Neural cell (in vitro differentiated cells): Measurements from ENCODE around the gene MS4A6A.

Experiments
- CTCF ChIP-seq: fragments of 450-650 bp; IDR thresholded peaks from 2 replicates; pipeline ENCODE4 v1.5.1; 2014; ENCODE audit warnings: antibody characterized with exemption, mild to moderate bottlenecking, moderate library complexity; ENCODE audit not compliant: poor library complexity, severe bottlenecking
- EP300 ChIP-seq: fragments of 450-650 bp; conservative IDR thresholded peaks from 2 replicates; pipeline ENCODE4 v1.6.1; 2014; ENCODE audit warnings: antibody characterized with exemption, mild to moderate bottlenecking, moderate library complexity; ENCODE audit not compliant: poor library complexity, severe bottlenecking
- EZH2 ChIP-seq: fragments of 200-600, 300-800 bp; shearing (Covaris generic), sonication (generic); IDR thresholded peaks from 2 replicates; pipeline ENCODE4 v1.6.1; 2014; ENCODE audit warnings: antibody characterized with exemption, low read length, borderline replicate concordance, mild to moderate bottlenecking; ENCODE audit not compliant: insufficient read depth, poor library complexity, severe bottlenecking
- POLR2AphosphoS5 ChIP-seq: IDR thresholded peaks from 2 replicates; pipeline ENCODE4 v1.6.1; 2012
- SMC3 ChIP-seq: fragments of 450-650 bp; conservative IDR thresholded peaks from 2 replicates; pipeline ENCODE4 v1.6.1; 2014; ENCODE audit warnings: antibody characterized with exemption, mild to moderate bottlenecking, moderate library complexity; ENCODE audit not compliant: poor library complexity
- TAF1 ChIP-seq: IDR thresholded peaks from 2 replicates; pipeline ENCODE4 v1.6.1; 2012; ENCODE audit warnings: low read depth

DNA sequence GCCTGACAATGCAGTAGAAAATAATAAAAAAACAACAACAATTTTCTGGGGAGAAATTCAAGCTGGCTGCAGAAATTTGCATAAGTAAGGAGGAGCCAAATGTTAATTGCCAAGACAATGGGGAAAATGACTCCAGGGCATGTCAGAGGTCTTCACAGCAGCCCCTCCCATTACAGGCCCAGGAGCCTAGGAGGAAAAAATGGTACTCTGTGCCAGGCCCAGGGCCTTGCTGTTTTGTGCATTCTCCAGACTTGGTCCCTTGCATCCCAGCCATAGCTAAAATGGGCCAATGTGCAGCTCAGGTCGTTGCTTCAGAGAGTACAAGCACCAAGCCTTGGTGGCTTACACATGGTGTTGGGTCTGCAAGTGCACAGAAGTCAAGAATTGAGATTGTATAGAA, 49.0 kb downstream of the MS4A6A start:
- TF ChIP-seq CTCF (no peak), EP300 (no peak), TAF1 (no peak), SMC3 (no peak), POLR2AphosphoS5 (no peak), EZH2 (no peak)
